Ammon's horn (tissue), 1 donor: Measurements from ENCODE around the gene LUC7L.
"Not testable (repeated sequence)": the region's sequence is repeated elsewhere in the genome, so short reads cannot be mapped to it uniquely, and the experiment has no call there.

ENCODE experiments used
- DNase-seq: peaks from one replicate; pipeline ENCODE4 v3.0.0-alpha.2; 2016; ENCODE audit warnings: low spot score

The LUC7L gene

DNA sequence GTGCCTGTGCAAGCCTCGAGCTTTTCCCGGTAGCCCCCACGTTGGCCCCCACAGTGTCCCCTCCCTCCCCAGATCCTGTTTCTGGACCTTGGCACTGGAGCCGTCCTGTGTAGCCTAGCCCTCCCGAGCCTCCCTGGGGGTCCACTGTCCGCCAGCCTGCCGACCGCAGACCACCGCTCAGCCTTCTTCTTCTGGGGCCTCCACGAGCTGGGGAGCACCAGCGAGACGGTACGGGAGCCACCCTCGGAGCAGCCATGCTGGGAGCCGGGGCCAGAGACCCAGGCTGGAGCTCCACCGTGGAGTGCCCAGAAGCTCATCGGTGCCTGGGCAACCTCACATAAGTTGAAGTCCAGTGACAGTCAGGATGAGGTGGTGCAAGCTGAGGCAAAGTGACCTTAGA lies 34.7 kb upstream of the LUC7L start:
- no peak for DNase-seq

GRCh38 chr16:263182-263774 lies 34.0 kb upstream of the LUC7L start:
- no peak for DNase-seq

DNA sequence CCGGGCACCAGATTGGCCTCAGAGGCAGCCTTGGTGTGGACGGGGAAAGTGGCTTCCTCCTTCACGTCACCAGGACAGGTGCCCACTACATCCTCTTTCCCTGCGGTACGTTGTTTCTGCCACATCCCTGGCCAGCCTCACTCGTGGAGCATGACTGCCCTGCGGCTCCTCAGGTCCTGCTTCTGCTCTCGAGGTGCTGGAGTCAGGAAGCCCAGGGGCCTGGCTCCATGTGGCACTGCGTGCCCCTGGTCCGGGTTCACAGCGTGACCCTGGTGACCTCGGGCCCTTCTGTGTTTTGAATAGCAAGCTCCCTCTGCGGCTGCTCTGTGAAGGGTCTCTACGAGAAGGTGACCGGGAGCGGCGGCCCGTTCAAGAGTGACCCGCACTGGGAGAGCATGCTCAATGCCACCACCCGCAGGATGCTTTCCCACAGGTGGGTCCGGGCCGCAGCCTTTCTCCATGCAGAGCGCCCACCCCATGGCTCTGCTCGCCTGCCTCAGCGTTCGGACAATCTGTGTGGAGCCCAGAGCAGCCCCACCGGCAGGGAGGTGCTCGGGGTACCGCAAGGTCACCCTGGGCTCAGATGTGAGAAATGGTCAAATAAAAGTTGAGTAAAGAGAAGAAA lies 33.0 kb upstream of the LUC7L start:
- DNase-seq = no peak

- no peak for DNase-seq
Observed at GRCh38 chr16:261031-261691, 31.9 kb upstream of the LUC7L start.

DNA sequence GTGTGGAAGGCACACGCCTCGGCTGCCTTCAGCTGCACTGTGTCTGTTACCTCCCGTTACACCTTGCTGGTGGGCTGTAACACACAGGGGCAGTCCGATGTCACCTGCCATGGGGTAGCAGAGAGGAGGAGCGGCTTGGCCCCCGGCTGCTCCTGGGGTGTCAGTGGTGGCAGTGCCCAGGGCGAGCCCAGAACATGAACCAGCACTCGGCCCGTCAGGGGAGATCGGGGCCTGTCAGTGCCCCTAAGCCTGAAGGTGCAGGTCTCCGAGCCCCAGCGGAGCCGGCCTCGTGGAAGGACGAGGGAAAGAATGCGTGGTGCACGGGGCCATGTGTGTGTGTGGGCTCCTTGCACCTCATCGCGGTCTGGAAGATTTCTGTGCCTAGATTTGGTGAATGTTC lies 31.1 kb upstream of the LUC7L start:
- DNase-seq = no peak

GRCh38 chr16:259814-260253 lies 30.6 kb upstream of the LUC7L start:
- no peak for DNase-seq

DNA sequence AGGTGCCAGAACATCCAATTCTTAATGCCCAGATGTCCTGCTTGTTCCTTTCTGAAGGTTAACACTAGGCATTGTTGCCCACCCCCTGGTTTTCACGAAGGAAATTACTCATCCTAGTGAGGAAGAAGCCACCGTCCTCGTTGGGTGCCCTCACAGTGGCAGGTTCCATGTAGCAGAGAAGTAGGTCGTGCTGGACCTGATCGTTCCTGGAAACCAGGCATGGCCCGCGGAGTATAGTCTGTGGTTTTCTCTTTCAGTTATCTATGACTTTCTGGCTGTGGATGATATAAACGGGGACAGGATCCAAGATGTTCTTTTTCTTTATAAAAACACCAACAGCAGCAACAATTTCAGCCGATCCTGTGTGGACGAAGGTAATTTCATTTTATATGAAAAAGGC lies 30.0 kb upstream of the LUC7L start:
- no peak for DNase-seq

DNA sequence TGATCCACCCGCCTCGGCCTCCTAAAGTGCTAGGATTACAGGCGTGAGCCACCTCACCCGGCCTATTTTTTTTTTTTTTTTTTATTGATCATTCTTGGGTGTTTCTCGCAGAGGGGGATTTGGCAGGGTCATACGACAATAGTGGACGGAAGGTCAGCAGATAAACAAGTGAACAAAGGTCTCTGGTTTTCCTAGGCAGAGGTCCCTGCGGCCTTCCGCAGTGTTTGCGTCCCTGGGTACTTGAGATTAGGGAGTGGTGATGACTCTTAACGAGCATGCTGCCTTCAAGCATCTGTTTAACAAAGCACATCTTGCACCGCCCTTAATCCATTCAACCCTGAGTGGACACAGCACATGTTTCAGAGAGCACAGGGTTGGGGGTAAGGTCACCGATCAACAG lies 28.8 kb upstream of the LUC7L start:
- not testable (repeated sequence) for DNase-seq

- DNase-seq = no peak
Observed at GRCh38 chr16:255183-255582, 25.9 kb upstream of the LUC7L start.

DNA sequence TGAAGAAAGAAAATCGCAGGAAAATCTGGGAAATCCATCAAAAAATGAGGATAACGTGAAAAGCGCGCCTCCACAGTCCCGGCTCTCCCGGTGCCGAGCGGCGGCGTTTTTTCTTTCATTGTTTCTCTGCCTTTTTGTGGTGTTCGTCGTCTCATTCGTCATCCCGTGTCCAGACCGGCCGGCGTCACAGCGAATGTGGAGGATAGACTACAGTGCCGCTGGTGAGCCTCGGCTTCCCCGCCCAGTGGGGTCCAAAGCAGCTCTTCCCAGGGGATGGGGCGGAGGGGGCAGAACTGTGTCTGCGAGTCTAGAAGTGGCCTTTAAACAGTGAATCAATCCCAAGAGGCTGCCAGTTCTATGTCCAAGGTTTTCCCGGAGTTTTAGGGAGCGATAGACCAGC lies 25.2 kb upstream of the LUC7L start:
- DNase-seq = no peak

DNA sequence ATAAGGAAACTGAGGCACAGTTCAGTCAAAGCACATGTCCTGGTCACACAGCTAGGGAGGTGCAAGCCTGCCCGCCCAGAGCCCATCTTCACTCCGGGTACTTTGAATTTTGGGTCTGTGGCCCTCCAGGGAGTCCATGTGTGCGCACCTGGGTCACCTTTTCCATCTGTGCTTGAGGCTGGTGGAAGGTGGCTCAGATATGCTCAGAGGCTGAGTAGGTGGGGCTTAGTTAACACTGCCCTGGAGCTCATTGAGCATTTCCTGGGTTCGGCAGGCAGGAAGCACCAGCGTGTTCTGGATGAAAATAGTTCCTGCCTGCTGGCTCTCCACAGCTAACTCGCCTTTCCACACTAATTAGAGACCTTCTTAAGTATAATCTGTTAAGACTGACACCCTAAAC lies 24.6 kb upstream of the LUC7L start:
- no peak for DNase-seq

DNA sequence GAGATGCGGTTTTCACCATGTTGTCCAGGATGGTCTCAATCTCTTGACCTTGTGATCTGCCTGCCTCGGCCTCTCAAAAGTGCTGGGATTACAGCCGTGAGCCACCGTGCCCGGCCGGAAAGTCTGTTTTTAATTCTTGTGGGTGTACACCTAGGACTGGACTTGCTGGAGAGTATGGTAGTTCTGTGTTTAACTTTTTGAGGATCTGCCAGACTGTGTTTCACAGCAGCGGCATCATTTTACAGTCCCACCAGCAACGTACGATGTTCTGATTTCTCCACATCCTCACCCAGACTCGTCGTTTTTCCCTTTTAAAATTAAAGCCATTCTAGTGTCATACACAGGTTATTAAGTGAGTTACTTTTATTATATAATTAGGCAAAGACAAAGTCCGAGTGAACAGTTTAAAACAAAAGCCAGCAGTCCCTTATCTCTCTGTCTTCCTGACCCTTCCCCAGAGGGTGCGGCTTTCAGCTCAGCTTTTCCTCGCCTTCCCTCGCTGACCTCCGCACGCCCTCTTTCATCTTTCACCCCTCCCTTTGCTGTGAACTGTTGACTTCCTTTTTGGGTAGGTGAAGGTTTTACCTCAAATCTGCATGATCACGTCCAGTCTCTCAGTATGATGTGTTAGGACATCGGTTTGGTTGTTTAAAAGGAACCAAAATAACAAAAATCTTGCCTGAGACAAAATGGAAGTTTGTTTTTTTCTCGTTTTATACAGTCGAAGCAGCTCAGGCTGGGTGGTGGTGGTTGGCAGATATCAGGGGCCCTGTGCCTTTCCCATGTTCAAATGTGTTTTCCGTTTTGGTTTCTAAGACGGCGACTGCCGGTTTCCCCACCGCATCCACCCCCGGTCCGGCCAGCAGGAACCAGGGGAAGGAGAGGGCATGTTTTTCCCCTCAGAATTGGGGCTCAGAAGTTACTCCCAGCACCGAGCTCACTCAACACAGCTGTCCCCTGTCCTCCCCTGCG lies 23.4 kb upstream of the LUC7L start:
- no peak for DNase-seq

- no peak for DNase-seq
Observed at GRCh38 chr16:249431-249830, 20.2 kb upstream of the LUC7L start.

DNA sequence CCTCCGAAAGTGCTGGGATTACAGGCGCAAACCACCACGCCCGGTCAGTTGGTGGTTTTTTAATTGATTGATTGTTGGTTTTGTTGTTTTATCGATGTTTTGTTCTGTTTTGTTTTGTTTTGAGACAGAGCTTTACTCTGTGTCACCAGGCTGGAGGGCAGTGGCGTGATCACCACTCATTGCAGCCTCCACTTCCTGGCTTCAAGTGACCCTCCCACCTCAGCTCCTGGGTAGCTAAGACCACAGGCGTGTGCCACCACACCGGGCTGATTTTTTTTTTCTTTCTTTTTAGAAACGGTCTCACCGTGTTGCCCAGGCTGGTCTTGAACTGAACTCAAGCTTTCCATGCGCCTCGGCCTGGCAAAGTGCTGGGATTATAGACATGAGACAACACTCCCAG lies 17.8 kb upstream of the LUC7L start:
- DNase-seq = no peak

GRCh38 chr16:245105-245504 lies 15.9 kb upstream of the LUC7L start:
- no peak for DNase-seq

DNA sequence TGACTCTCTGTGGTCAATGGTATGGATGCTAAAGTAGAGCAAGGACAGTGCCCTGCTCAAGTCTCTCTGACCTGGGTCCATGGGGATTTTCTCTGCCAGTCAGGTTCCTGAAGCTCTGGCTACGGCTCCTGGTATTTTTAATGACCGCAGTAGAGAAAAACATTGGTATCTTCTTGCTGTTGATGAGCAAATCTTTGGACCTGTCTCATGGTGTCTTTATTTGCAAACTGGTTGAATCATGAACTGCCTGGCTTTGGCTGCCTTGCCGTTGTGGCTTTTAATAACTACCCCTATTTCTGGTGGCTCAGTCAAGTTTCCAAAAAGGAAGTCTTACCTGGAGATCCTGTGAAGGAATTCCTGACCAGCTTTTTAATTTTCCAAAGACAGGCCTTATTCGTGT lies 14.1 kb upstream of the LUC7L start:
- DNase-seq = no peak

DNA sequence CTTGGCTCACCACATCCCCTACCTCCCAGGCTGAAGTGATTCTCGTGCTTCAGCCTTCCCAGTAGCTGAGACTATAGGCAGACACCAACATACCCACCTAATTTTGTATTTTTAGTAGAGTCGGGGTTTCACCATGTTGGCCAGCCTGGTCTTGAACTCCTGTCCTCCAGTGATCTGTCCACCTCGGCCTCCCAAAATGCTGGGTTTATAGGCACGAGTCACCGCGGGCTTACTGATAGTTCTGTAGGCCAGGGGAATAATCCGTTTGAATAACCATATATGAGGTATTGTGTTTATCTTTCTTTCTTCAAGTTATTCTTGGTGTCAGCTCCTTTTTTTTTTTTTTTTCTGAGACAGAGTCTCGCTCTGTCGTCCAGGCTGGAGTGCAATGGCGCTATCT lies 13.0 kb upstream of the LUC7L start:
- no peak for DNase-seq

- DNase-seq = no peak
Observed at GRCh38 chr16:240559-240958, 11.3 kb upstream of the LUC7L start.

DNA sequence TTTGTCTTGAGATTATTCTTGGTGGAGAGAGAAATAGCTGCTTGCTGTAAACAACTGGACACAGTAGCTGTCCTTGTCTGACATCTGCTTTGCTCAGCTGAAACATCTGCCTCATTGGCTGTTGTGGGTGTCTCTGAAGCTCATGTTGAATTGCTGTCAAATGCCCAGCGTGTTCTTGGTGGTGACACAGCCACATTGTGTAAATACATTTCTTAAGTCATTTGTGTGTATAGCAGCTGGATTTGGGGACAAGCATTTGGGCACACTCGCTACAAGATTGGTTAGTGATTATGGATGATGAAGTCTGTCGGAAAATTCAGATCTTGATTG lies 10.7 kb upstream of the LUC7L start:
- peak; percentile 67 for DNase-seq

DNA sequence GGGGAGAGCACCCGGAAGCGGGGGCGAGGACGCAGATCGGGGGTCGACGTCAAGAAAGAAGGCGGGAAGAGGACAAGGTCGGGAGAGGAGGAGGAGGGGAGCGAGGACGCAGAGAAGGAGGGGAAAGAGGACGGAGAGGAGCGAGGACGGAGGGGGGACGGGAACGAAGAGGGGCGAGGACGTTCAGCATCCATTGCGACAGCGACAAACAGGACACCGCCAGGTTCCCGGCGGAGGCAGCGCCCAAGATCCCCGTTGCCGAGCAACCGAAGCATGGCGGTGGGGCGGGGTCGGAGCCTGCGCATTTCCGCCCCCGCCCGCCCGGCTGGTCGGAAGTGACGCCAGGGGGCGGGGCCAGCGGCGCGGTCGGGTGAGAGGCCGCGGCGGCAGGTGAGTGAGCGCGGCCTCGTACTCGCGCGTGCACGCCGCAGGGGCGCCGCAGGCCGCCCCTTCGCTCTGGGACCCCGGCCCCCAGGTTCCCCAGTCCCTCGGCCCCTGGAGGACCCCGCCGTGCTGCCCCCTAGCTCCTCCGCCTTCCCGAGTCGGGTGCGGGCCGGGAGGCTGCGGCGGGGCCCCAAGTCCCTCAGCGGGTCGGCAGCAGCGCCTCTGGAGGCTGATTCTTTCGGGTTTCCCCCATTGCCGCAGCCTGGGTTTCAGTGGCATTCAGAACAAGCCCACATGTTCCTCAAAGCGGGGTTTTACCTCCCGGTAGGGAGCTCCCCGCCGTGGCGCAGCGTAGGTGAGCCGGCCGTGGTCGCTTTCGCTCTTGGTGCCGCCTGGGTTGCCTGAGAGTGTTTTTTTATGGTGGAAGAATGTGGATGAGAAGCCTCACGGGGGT lies 5.4 kb upstream of the LUC7L start, which contains the start of gene FAM234A:
FAM234A (plus strand) TSS at position 354 of the 838 bp plus-strand sequence. CDS start 19,593 bp downstream, outside the sequence.
- peak; percentile 95 for DNase-seq

DNA sequence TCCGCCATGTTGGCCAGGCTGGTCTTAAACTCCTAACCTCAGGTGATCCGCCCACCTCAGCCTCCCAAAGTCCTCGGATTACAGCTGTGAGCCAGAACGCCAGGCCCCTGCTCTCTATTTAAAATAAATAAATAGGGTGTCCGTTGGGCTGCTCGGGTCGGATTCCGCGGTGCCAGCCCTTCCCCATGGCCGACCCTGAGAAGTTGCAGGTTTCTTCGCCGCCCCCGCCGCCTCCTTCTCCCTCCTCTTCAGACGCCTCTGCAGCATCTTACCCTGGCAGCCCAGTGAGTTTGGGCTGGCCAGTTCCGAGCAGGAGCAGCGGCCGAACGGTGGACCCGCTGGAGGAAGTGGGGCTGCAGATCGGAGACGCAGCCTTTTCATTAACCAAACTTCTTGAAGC lies 1.7 kb upstream of the LUC7L start:
- DNase-seq = no peak

DNA sequence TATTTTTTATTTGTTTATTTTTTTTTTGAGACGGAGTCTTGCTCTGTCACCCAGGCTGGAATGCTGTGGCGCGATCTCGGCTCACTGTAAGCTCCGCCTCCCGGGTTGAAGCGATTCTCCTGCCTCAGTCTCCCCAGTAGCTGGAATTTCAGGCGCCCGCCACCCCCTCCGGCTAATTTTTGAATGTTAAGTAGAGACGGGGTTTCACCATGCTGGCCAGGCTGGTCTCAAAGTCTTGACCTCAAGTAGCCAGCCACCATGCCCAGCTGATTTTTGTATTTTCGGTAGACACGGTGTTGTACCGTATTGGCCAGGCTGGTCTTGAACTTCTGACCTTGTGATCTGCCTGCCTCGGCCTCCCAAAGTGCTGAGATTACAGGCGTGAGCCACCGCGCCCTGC lies 1.1 kb upstream of the LUC7L start:
- DNase-seq = not testable (repeated sequence)
